ENCODE results near the gene IFNGR1.
A peak's percentile ranks its signal among the peaks of the same experiment; 100 is the strongest.

Gene IFNGR1

DNA sequence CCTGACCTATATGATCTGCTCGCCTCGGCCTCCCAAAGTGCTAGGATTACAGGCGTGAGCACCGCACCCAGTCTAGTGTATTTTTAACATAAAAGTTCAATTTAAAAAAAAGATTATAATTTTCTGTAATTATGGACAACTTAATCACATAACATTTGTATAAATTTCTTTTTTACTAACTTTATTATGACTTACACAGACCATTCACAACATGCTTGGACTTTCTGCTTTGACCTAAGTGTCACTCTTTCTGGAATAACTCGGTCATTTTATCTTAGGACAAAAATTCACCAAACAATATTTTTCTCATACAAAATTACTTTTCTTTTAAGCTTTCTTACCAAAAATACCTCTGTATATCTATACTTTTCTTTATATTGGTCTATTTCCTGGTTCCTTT, 30.3 kb downstream of the IFNGR1 start:
- TF ChIP-seq ZNF274 (IDR thresholded peaks at IDR 0.05; ENCODE audit: low read depth, low read length): no peak
- no peak for TF ChIP-seq YY1 (IDR thresholded peaks at IDR 0.05; ENCODE audit: insufficient read depth, insufficient read length)
- no peak for TF ChIP-seq SUZ12 (IDR thresholded peaks at IDR 0.05; ENCODE audit: extremely low read depth, insufficient read depth, insufficient read length)
- peaks cover 69% of the 10 kb centered on the region for H3K9me3 ChIP-seq (ENCODE audit: insufficient read depth, low read length)
- DNase-seq (ENCODE audit: low read depth, low spot score): peak; percentile 33

DNA sequence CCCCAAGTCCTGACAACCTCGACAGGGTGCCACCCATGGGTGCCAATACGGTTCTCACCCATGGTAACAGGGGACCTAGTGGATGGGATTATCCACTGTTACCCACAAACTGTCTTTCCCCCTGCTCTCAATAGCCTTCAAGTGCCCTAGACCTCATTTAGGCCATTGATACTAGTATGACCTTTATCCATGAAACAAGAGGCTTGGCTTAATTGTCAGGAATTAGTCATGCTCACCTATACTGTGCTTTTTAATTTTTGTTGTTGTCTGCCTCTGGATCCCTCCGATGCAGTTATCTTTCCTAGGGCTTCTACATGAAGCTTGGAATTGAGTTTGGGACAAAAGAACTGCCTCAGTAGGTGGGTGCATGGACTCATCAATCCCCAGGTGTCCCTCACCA, 33.9 kb downstream of the IFNGR1 start:
- Histone ChIP-seq H3K9me3 (ENCODE audit: insufficient read depth, low read length) (peaks cover 95% of the 10 kb centered on the region), H3K9ac (ENCODE audit: insufficient read length, low read depth) (no peak overlapping the region), H3K4me1 (ENCODE audit: insufficient read depth, insufficient read length) (no peaks in the 10 kb centered on the region), H3K36me3 (ENCODE audit: insufficient read depth, insufficient read length, low read length) (no peaks in the 10 kb centered on the region), H3K27me3 (ENCODE audit: insufficient read depth, insufficient read length) (no peaks in the 10 kb centered on the region), H3K4me3 (ENCODE audit: insufficient read length, low read depth) (no peak overlapping the region)
- TF ChIP-seq SUZ12 (IDR thresholded peaks at IDR 0.05; ENCODE audit: extremely low read depth, insufficient read depth, insufficient read length) (no peak), ZNF274 (IDR thresholded peaks at IDR 0.05; ENCODE audit: low read depth, low read length) (no peak), YY1 (IDR thresholded peaks at IDR 0.05; ENCODE audit: insufficient read depth, insufficient read length) (no peak)
- DNase-seq (ENCODE audit: low read depth, low spot score): no peak

More for the DNA sequence above, 30.3 kb downstream of the IFNGR1 start:
- H3K4me3 ChIP-seq (ENCODE audit: insufficient read length, low read depth): no peak overlapping the region
- no peak overlapping the region for H3K9ac ChIP-seq (ENCODE audit: insufficient read length, low read depth)
- no peaks in the 10 kb centered on the region for H3K36me3 ChIP-seq (ENCODE audit: insufficient read depth, insufficient read length, low read length)
- no peaks in the 10 kb centered on the region for H3K4me1 ChIP-seq (ENCODE audit: insufficient read depth, insufficient read length)
- H3K27me3 ChIP-seq (ENCODE audit: insufficient read depth, insufficient read length): no peaks in the 10 kb centered on the region

DNA sequence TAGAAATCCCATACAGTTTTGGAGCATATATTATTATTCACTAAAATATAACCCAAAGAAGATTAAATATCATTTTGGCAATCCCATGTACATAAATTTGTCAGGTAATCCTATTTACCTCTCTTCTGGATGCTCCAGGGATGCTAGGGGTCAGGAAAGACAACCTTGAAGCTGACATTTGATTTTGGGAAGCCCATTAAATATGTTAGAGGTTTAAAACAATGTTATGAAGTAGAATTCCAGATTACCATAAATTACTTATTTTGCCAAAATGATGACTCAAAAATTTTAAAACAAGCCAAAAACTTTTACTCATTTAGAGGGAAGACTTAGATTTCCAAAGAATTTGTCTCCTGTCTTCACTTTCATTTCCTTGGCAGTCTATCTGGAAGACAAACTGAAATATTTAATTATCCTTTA, 36.5 kb downstream of the IFNGR1 start:
- Histone ChIP-seq H3K9me3 (ENCODE audit: insufficient read depth, low read length) (peaks cover 77% of the 10 kb centered on the region), H3K36me3 (ENCODE audit: insufficient read depth, insufficient read length, low read length) (no peaks in the 10 kb centered on the region), H3K4me1 (ENCODE audit: insufficient read depth, insufficient read length) (no peaks in the 10 kb centered on the region), H3K4me3 (ENCODE audit: insufficient read length, low read depth) (no peak overlapping the region), H3K27me3 (ENCODE audit: insufficient read depth, insufficient read length) (no peaks in the 10 kb centered on the region), H3K9ac (ENCODE audit: insufficient read length, low read depth) (no peak overlapping the region)
- DNase-seq (ENCODE audit: low read depth, low spot score): no peak
- TF ChIP-seq YY1 (IDR thresholded peaks at IDR 0.05; ENCODE audit: insufficient read depth, insufficient read length) (no peak), SUZ12 (IDR thresholded peaks at IDR 0.05; ENCODE audit: extremely low read depth, insufficient read depth, insufficient read length) (no peak), ZNF274 (IDR thresholded peaks at IDR 0.05; ENCODE audit: low read depth, low read length) (no peak)

DNA sequence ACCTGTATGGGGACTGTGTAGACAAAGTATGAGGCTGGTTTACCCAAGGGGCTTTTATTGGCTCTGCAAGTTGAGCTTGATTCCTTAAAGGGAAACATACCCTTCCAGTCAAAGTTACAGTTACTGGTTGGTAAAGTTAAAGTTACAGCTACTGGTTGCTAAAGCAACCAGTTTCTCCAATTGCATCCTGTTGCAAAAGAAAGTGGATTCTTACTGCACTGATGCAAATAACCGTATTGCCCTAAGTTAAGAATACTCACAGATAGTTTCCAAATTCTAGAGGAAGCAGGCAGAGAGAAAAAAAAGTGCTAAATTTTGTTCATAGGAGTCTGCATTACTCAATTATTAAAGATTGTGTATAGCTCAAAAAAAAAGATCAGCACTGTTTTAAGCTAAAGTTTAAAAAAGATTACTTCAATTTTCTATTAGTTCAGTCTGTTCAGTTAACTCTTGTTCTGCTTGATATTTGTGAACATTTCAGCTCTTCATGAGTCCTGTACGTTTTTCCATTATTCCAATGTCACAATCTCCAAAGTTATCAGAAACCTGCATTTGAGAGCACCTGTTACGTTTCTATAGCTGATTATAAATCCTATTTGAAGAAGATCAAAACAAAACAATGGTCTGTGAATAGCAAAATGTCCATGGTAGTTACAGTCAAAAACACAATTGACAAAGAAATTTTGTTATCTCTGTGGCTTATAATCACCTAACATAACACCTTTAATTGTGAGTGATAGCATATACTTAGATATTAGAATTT, 37.1 kb downstream of the IFNGR1 start:
- TF ChIP-seq ZNF274 (IDR thresholded peaks at IDR 0.05; ENCODE audit: low read depth, low read length) (no peak), YY1 (IDR thresholded peaks at IDR 0.05; ENCODE audit: insufficient read depth, insufficient read length) (no peak), SUZ12 (IDR thresholded peaks at IDR 0.05; ENCODE audit: extremely low read depth, insufficient read depth, insufficient read length) (no peak)
- Histone ChIP-seq H3K9me3 (ENCODE audit: insufficient read depth, low read length) (peaks cover 74% of the 10 kb centered on the region), H3K27me3 (ENCODE audit: insufficient read depth, insufficient read length) (no peaks in the 10 kb centered on the region), H3K9ac (ENCODE audit: insufficient read length, low read depth) (no peak overlapping the region), H3K36me3 (ENCODE audit: insufficient read depth, insufficient read length, low read length) (no peaks in the 10 kb centered on the region), H3K4me1 (ENCODE audit: insufficient read depth, insufficient read length) (no peaks in the 10 kb centered on the region), H3K4me3 (ENCODE audit: insufficient read length, low read depth) (no peak overlapping the region)
- DNase-seq (ENCODE audit: low read depth, low spot score): no peak

DNA sequence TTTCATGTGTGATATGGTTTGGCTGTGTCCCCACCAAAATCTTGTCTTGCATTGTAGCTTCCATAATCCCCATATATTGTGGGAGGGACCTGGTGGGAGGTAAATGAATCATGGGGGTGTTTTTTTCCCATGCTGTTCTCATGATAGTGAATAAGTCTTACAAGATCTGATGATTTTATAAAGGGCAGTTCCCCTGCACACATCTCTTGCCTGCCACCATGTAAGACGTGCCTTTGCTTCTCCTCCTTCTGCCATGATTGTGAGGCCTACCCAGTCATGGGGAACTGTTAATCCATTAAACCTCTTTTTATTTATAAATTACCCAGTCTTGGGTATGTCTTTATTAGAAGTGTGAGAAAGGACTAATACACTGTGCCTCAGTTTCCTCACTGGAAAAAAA, 41.6 kb downstream of the IFNGR1 start:
- no peak for TF ChIP-seq ZNF274 (IDR thresholded peaks at IDR 0.05; ENCODE audit: low read depth, low read length)
- no peak for TF ChIP-seq YY1 (IDR thresholded peaks at IDR 0.05; ENCODE audit: insufficient read depth, insufficient read length)
- TF ChIP-seq SUZ12 (IDR thresholded peaks at IDR 0.05; ENCODE audit: extremely low read depth, insufficient read depth, insufficient read length): no peak

DNA sequence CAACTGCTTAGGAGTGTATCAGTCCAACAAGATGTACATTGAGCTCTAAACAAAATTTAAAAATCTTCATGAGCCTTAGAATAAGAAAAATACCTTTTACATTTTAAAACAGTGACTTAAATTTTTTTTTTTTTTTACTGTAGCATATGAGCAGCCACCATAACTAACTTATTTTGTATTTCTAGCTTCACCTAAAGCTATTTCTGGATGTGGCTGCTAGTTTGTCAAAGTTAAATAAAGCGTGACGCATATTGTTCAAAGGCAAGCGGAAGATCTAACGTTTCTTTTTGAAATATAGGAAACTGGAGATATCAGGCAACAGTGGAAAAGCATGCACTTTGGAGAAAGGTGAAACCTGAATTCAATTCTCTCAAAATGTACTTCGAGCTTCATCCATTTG, 42.5 kb downstream of the IFNGR1 start:
- H3K4me3 ChIP-seq (ENCODE audit: insufficient read length, low read depth): no peak overlapping the region
- no peaks in the 10 kb centered on the region for H3K4me1 ChIP-seq (ENCODE audit: insufficient read depth, insufficient read length)
- no peak for TF ChIP-seq YY1 (IDR thresholded peaks at IDR 0.05; ENCODE audit: insufficient read depth, insufficient read length)
- no peak for TF ChIP-seq ZNF274 (IDR thresholded peaks at IDR 0.05; ENCODE audit: low read depth, low read length)
- no peak for TF ChIP-seq SUZ12 (IDR thresholded peaks at IDR 0.05; ENCODE audit: extremely low read depth, insufficient read depth, insufficient read length)
- no peaks in the 10 kb centered on the region for H3K36me3 ChIP-seq (ENCODE audit: insufficient read depth, insufficient read length, low read length)
- DNase-seq (ENCODE audit: low read depth, low spot score): no peak
- no peaks in the 10 kb centered on the region for H3K27me3 ChIP-seq (ENCODE audit: insufficient read depth, insufficient read length)
- H3K9ac ChIP-seq (ENCODE audit: insufficient read length, low read depth): no peak overlapping the region
- H3K9me3 ChIP-seq (ENCODE audit: insufficient read depth, low read length): peaks cover 31% of the 10 kb centered on the region

More for the DNA sequence above, 41.6 kb downstream of the IFNGR1 start:
- Histone ChIP-seq H3K36me3 (ENCODE audit: insufficient read depth, insufficient read length, low read length) (no peaks in the 10 kb centered on the region), H3K4me3 (ENCODE audit: insufficient read length, low read depth) (no peak overlapping the region), H3K4me1 (ENCODE audit: insufficient read depth, insufficient read length) (no peaks in the 10 kb centered on the region), H3K9ac (ENCODE audit: insufficient read length, low read depth) (no peak overlapping the region), H3K27me3 (ENCODE audit: insufficient read depth, insufficient read length) (no peaks in the 10 kb centered on the region), H3K9me3 (ENCODE audit: insufficient read depth, low read length) (peaks cover 40% of the 10 kb centered on the region)
- DNase-seq (ENCODE audit: low read depth, low spot score): no peak

DNA sequence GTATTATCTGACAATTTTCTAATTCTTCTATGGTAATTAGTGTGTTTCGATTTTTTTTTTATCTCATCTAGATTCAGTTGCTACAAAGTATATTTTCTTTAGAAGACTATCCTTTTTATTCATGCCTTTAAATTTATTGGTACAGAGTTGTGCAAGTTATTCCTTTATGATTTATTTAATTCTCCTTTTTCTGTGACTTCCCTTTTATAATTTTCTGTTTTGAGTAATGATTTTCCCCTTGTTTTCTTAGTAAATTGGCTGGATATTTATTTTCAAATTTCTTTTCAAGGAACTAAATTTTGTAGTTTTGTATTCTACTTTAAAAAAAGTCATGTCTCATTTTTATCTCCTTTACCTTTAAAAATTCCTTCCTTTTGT, 43.3 kb downstream of the IFNGR1 start:
- H3K27me3 ChIP-seq (ENCODE audit: insufficient read depth, insufficient read length): no peaks in the 10 kb centered on the region
- TF ChIP-seq SUZ12 (IDR thresholded peaks at IDR 0.05; ENCODE audit: extremely low read depth, insufficient read depth, insufficient read length) (no peak), YY1 (IDR thresholded peaks at IDR 0.05; ENCODE audit: insufficient read depth, insufficient read length) (no peak), ZNF274 (IDR thresholded peaks at IDR 0.05; ENCODE audit: low read depth, low read length) (no peak)

More for the DNA sequence above, 43.3 kb downstream of the IFNGR1 start:
- Histone ChIP-seq H3K4me1 (ENCODE audit: insufficient read depth, insufficient read length) (no peaks in the 10 kb centered on the region), H3K9ac (ENCODE audit: insufficient read length, low read depth) (no peak overlapping the region), H3K4me3 (ENCODE audit: insufficient read length, low read depth) (no peak overlapping the region), H3K36me3 (ENCODE audit: insufficient read depth, insufficient read length, low read length) (no peaks in the 10 kb centered on the region), H3K9me3 (ENCODE audit: insufficient read depth, low read length) (peaks cover 26% of the 10 kb centered on the region; the same call in 1 of the 2 replicates)
- no peak for DNase-seq (ENCODE audit: low read depth, low spot score)

All from NT2/D1 (cell line).